Measurements from ENCODE around the gene LIPG.

Gene LIPG

DNA sequence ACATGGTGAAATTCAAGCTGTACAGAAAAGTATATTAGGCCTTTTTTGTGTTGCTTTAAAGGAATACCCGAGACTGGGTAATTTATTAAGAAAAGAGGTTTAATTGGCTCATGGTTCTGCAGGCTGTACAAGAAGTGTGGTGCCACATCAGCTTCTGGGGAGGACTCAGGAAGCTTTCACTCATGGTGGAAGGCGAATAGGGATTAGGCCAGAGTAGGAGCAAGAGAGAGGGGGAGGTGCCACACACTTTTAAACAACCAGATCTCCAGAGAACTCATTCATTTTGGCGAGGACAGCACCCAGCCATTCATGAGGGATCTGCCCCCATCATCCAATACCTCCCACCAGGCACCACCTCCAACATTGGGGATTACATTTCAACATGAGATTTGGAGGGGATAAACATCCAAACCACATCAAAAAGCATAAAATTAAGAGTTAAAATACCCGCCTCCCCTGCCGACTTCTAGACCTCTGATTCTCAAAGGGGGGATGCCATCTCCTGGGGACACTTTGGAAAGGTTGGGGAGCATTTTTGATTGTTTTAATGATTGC, 15.1 kb upstream of the LIPG start:
- no peak for DNase-seq

DNA sequence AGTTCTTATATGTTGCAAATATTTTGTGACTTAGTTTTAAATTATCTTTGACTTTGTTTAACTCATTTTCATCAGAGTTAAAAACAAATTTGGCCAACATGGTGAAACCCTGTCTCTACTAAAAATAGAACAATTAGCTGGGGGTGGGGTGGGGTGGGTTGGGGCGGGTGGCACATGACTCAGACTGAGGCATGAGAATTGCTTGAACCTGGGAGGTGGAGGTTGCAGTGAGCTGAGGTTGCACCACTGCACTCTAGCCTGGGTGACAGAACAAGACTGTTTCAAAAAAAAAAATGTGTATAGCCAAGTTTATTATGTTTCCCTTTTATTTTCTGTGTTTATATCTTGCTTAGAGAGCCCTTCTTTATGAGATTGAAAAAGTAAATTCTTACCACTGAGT, 14.2 kb upstream of the LIPG start:
- no peak for DNase-seq

DNA sequence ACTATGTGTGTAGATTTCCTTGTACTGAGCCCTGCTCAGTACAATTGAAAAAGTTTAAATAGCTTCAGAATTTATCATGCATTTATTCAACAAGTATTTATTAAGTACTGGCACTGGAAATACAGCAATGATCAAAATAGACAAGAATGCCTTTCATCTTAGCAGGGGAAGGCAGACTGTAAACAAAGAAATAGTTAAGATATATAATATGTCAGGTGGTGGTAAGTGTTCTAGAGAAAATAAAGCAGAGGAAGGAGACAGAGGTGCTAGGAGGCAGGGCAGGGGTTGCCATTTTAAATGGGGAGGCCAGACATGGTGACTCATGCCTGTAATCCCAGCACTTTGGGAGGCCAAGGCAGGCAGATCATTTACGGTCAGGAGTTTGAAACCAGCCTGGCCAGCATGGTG, 13.6 kb upstream of the LIPG start:
- peak; percentile 26 for DNase-seq

DNA sequence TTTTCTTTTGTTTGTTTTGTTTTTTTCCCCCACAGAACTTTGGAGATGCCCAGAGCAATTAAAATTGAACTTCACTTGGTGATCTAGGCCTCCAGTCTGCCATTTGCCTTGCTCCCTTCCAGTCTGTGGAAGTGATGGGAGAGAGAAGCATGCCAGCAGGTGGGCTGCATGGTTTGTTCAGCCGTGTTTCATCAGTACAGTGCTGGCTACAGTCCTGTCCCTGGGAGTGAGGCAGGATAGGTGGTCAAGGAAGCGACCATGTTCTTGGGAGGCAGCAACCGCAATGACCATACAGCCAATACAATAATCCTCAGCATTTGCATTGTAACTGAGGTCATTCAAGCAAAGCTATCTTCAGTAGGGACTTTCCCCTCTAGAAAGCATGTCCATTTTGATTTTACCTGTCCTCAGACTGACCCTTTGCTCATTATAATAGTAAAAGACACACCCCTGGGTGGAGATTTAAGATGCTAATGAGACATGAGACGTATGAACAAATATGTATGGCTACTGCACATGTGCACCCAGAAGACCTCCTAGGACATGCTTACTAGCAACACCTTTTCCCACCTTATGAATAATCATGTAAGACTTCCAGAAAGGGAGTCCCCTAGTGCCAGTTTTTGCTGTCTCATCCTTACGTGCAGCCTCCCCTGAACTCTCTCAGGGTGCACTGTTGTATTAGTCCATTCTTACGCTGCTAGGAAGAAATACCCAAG, 11.1 kb upstream of the LIPG start:
- no peak for DNase-seq

DNA sequence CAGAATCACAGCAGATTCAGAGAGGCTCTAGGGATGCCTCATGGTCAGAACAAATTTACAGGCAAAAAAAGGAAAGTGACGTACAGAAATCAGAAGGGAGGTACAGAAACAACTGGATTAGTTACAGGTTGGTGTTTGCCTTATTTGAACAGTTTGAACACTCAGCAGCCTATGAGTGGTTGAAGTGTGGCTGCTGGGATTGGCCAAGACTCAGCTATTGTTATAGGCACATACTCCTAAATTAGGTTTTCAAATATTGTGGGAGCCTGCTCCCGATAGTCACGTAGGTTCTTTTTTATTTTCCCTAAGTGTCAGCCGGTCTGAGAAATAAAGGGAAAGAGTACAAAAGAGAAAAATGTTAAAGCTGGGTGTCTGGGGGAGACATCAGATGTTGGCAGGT, 8.9 kb upstream of the LIPG start:
- no peak for DNase-seq

DNA sequence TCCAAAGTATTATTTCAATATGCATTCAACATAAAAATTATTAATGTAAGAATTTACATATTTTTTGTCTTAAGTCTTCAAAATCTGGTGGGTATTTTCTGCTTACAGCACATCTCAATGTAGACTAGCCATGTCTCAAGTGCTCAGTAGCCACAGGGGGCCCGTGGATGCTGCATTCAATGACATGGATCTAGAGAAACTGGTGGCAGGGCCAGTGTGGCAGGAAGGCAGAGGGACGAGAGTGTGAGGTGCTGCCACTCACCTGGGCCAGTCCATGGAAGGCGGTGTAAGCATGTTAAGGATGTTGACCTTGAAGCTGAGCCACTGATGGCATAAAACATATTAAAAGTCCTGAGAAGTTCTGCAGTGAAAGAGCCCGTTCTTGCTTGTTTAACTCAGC, 6.2 kb upstream of the LIPG start:
- DNase-seq, result no peak

DNA sequence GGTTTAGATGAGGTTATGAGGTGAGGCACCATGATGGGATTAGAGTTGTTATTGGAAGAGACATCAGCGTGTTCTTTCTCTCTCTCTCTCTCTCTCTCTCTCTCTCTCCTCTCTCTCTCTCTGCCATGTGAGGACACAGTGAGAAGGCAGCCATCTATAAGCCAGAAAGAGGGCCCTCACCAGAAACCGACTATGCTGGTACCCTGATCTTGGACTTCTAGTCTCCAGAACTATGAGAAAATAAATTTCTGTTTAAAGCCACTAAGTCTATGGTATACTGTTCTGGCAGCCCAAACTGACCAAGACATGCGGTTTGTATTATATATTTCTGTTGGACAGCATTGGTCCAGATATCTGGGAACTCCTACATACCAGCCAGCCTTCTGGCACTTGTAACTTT, 3.5 kb upstream of the LIPG start:
- no peak for DNase-seq

DNA sequence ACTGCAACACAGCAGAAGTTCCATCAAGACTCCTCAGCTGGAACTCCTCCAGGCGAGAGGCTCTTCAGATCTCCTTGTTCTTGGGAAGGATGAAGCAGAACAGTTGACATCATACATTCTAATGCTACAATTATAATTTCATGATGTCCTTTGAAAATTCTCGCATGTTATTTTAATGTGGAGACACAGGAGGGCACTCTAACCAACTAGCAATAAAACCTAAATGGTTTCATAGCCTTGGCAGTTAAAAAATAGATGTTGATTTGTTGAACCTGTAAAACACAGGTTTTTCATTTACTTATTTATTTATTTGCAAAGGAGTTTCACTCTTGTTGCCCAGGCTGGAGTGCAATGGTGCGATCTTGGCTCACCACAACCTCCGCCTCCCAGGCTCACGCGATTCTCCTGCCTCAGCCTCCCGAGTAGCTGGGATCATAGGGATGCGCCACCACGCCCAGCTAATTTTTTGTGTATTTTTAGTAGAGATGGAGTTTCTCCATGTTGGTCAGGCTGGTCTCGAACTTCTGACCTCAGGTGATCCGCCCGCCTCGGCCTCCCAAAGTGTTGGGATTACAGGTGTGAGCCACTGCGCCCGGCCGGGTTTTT, 2.4 kb upstream of the LIPG start:
- DNase-seq, result peak; percentile 38

DNA sequence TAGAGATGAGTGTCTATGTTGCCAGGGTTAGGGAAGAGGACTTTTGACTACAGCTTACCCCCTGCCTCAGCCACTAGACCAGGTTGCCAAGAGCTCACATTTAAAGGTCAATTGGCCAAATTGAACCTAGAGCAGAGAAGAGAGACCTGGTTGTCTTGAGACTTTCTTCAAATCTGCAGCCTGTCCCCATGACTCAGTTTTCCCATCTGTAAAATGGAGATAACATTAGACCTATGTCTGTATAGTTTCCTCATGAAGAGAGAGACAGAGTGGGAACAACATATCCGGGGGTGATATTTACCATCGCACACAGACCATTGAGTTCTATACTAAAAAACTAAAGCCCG, 1.6 kb upstream of the LIPG start:
- no peak for DNase-seq

DNA sequence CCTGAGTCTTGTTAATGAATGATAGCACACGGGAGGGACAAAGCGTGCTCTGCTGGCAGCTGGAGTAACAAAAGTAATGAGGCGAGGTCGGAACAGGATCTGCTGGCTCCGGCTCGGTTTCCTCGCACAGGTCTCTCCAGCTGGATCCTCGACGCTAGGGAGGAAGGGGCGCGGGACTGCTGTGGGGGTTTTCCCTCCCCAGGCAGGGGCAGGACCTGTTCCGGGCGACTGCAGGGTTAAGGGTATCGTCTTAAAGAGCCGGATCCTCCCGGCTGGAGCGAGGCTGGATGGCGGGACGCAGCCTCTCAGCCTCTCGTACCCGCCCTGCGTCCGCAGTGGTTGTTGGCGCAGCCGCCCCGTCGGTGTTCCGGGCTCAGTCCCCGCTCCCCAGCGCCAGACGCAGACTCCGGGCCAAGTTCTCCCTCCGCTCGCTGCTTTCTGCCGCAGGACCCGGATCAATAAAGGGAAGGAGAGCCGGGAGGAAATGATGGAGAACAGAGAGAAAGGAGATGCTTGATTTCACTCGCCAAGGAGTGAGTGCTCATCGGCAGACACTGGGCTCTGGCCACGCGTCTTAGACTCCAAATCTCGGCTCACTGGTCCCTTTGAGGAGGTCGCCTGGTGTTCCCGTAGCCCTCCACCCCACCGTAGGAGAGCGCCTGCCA, 1.1 kb upstream of the LIPG start:
- peak; percentile 59 for DNase-seq

DNA sequence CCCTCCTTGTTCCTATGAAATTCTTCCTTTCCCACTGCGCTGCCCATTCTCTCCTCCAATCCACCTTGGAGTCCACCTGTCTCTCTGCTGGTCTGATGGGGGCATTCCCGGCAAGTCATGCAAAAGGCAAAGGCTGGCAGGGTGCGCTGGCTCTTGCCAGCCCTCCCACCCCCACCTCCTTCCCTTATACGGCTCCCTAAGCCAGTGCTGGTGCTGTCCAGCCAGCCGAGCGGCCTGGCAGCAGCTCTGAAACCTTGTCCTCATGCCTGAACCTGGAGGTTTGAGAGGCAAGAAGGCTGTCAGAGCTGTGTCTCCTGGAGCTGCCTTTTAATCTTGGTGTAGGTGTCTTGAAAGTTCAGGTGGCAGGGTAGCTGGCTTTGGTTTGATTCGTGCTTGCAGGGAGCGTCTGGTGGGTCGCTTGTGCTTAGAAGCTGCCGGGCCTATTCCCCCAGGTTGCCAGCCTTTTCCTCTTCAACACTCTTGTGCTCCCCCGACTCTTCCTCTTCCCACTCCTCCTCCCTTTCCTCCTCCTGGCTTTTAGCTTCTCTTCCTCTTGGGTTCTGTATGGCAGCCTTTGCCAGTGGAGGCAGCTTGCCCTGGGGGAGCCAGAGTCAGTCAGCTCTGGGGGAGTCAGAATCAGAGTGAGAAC, 748 bp downstream of the LIPG start:
- no peak for DNase-seq

DNA sequence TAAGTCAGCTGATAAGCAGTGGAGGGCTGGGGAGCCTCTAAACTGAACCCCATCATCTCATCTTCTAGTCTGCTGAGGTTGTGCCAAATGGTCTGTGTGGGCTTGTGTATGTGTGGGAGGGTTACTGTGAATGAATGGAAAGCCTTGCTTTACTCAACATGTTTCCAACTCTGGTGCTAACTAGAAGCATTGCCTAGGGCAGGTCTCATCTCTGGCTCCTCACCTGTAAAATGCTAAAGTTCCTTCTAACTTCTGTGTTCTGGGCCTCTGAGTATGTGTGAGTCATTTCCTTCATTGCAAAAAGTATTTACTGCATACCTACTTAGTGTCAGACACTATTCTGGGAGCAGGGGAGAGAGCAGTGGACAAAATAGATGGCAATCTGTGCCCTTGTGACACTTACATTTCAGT, 1.3 kb downstream of the LIPG start:
- DNase-seq, result no peak

DNA sequence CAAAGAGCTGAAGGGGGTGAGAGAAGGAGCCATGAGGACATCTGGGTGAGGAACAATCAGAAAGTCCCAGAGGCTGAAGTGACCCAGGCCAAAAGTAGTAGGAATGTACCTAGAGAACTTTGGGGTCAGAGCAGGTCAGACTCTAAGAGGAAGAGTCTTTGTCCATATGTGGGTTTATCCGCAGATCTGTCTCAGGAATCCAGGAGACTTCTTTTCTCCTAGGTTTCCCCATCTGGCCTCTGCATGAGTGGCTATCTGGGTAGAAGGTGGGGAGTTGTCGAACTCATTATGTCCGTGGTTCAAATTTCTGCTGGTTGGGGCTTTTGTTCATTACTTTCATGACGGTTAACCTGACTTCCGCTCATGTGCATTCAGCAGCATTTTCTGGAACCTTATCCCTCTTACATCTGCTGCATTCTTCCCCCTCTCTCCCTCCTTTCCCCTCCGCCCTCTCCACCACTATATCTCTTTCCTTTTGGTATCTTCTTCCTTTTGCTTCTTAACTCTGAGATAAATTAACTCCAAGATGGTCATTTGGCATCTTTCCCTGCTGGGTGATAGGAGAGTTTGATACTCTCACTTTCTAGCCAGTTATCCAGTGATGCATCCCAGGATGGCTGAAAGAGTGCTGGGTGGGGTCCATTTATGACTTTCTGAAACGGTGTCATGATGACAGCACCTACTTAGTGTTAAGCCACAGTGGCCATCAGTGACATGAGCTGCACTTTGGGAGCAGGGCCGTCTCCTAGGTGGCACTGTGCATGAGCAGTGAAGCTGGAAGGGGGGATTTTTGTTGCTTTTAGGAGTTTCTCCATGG, 2.1 kb downstream of the LIPG start:
- DNase-seq, result no peak

DNA sequence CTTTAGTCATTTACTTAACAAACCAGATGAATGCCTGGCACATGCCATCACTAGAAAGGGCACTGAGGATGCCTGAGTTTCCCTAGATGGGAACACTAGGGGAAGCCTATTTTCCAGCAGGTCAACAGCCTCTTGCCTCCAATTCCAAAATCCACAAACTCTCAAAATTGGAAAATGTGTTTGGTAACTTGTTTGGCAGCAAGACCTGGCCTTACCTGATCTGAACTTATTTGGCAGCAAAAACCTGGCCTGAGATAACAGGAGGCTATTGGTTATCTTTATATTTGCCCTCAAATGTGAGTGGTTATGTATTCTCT, 2.6 kb downstream of the LIPG start:
- DNase-seq, result no peak

DNA sequence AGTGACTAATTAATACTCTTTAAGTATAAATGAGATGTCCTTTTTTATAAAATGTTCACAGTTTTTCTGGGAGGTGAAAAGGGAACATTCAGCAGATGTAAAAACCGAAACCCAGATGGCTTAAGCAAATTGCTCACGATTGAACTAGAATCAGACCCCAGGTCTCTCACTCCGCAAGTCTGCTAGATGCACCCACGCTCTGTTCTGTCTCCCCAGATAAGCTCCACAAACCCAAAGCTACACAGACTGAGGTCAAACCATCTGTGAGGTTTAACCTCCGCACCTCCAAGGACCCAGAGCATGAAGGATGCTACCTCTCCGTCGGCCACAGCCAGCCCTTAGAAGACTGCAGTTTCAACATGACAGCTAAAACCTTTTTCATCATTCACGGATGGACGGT, 3.2 kb downstream of the LIPG start:
- DNase-seq, result no peak

DNA sequence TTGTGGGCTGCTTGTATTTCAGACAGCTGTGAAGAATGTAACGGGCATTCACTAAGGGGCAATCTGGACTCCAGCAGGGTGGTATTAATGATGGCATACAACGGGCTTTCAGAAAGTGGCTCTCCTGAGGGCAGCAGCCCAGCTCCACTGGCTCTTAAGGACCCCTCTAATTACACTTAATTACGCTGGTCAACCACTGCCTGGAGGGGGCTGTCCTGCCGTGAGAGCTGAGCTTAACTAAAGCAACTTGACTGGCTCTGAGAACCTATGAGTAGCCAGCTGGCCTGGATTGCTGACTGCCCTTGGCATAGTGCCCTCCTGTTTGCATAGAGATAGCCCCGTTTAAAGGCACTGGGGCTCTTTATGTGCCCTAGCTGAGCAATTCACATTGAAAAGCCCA, 3.8 kb downstream of the LIPG start:
- no peak for DNase-seq

DNA sequence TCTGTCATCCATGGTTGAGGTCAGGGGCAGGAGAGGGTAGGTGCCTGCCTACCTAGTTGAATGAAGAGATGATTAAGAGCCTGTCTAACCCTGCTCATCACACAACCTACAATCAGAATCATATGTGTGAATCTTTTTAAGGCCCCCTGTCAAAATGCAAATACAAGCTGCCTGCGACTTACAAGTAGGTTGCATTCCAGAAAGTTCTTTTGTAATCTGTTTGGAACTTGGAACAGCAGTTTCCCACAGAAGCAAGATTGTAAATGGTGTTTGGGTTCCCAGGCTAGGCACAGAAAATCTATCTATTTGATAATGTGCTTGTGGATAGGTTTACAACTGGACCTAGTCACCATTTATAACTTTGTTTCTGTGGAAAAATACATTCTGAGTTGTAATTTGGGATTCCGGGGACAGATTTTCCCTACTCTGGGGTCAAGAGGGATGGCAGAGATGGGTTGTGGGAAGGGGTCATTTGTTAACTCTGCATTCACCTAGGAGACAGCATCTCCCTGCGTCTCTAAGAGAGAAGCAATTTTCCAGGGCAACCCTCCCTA, 4.4 kb downstream of the LIPG start:
- DNase-seq, result no peak

DNA sequence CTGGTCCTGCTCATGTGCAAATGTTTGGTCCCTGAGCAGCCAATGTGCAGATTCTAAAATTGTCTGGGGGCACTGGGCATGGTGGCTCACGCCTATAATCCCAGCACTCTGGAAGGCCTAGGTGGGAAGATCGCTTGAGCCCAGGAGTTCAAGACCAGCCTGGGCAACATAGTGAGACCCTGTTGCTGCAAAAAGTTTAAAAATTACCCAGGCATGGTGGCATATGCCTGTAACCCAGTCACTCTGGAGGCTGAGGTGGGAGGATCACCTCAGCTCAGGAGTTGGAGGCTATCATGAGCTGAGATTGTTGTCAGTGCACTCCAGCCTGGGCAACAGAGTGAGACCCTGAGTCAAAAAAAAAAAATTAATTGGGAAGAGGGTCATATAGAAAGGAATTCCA, 5.1 kb downstream of the LIPG start:
- no peak for DNase-seq

DNA sequence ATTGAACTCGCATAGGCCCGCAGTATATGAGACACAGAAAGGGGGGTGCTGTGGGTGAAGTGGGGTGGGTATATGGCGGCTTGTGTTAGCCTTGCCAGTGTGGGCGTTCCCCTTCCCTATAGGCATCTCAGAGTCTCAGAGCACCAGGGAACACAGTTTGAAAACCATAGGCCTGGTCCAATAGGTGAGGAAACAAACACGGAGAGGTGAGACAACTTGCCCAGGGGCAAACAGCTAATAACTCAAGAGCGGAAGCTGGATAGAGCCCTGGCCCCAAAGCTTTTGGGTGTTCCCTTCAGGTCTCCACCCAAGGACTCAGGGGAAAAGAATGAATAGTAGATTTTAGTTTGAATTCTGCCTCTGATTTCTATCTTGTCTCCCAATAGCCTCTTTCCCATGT, 7.9 kb downstream of the LIPG start:
- no peak for DNase-seq

DNA sequence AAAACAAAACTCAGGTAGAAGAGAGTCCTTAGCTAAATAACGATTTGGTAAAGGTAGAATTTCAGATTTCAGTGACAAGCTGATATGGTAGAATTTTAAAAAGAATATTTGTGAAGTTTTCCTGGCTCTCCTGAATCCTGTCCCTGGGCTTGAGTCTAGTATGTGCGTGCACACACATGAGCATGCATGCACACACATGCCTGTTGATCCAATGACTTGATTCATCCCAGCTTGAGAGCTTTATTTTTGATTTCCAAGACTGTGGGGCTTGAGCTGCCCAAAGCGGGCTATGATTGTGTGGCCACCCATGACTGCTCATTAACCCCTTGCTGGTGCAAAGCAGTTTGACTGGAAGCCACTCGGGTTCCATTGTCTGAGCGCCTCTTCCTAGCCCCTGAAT, 9.0 kb downstream of the LIPG start:
- DNase-seq, result no peak

DNA sequence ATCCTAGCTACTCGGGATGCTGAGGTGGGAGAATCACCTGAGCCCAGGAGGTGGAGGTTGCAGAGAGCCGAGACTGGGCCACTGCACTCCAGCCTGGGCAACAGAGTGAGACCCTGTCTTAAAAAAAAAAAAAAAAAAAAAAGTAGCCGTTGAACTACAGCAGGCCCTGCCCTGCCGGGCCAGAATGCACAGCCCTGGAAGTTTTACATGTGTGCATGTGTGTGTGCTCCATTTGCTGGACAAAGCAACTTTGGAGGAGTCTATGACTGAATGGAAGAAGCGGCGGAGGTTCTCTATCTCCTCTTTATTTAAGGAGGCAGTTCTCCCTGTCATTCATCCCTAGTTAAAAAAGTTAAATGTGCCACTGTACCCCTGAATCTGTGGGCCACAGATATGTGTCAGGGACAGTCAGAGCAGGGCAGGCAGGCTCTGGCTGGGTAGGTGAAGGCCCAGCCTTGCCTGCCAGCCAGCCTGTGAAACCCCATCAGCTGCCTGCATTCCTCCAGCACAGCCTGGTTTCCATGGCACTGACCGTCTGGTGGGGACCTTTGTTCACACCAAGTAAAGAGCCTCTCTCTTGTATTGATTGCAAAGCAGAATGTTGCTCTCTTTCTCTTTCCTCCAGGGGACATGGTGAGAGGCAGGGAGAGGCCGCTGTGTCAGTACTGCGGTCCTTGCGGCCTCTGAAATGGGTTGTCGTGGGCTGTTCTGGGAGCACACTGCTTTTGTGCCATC, 10.9 kb downstream of the LIPG start:
- no peak for DNase-seq

DNA sequence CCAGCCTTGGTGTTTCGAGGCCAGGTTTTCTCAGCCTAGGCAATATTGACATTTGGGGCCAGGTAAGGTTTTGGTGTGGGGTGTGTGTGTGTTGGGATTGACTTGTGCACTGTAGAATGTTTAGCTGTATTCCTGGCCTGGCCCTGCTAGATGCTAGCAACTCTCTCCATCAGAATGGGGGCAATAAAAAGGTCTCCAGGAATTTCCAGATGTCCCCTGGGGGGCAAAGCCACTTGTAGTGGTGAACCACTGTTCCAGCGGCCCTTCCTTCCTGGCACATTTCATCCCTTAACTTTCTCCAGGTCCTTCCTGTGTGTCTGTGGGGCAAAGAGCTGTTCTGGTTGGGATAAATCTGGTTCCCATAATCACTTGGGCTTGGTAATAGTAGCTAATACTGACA, 12.0 kb downstream of the LIPG start:
- DNase-seq, result no peak

All from activated CD8-positive, alpha-beta memory T cell treated with anti-CD3 and anti-CD28 coated beads for 24 hours (primary cell).